Osteocyte (in vitro differentiated cells): Measurements from ENCODE around the gene ITGAV. TPM values are rescaled to one million over a fixed set of nuclear protein-coding genes. Genes with fewer than 3 reads are reported as not detected.

Experiments used
- DNase-seq: peaks from one replicate; pipeline ENCODE4 v3.0.0; 2021; ENCODE audit warnings: mixed read lengths; ENCODE audit not compliant: unreplicated experiment; ENCODE audit errors: extremely low spot score
- H3K27ac Mint-ChIP-seq: one replicate; pipeline ENCODE4 v1.8.0; 2021; ENCODE audit warnings: mild to moderate bottlenecking, mixed read lengths; ENCODE audit not compliant: unreplicated experiment
- H3K27me3 Mint-ChIP-seq: one replicate; pipeline ENCODE4 v1.8.0; 2021; ENCODE audit warnings: mixed read lengths; ENCODE audit not compliant: unreplicated experiment
- H3K36me3 Mint-ChIP-seq: one replicate; pipeline ENCODE4 v1.8.0; 2021; ENCODE audit warnings: mixed read lengths; ENCODE audit not compliant: unreplicated experiment
- H3K4me1 Mint-ChIP-seq: one replicate; pipeline ENCODE4 v1.8.0; 2021; ENCODE audit warnings: mixed read lengths; ENCODE audit not compliant: unreplicated experiment
- H3K4me3 Mint-ChIP-seq: one replicate; pipeline ENCODE4 v1.8.0; 2021; ENCODE audit warnings: mild to moderate bottlenecking, moderate library complexity, mixed read lengths; ENCODE audit not compliant: unreplicated experiment
- H3K9me3 Mint-ChIP-seq: one replicate; pipeline ENCODE4 v1.8.0; 2021; ENCODE audit warnings: mixed read lengths; ENCODE audit not compliant: unreplicated experiment
- CTCF ChIP-seq: fragments of 200-600 bp; sonication (generic); IDR thresholded peaks from 2 replicates; pipeline ENCODE4 v1.5.0; 2021; ENCODE audit warnings: antibody characterized with exemption, mild to moderate bottlenecking, moderate library complexity
- total RNA-seq: library from RNA; stranded (reverse); gene quantifications from 2 replicates; pipeline ENCODE4 v1.2.1, GENCODE V29; 2021

ITGAV gene
- total RNA-seq, 1 donor from 2014 or later: 141 TPM

- H3K27me3 Mint-ChIP-seq: no peaks in the 10 kb centered on the region
- no peak overlapping the region for H3K4me3 Mint-ChIP-seq
- TF ChIP-seq CTCF: no peak
- peaks cover 5% of the 10 kb centered on the region for H3K36me3 Mint-ChIP-seq
- no peak for DNase-seq
- no peaks in the 10 kb centered on the region for H3K9me3 Mint-ChIP-seq
- H3K4me1 Mint-ChIP-seq: peaks cover 21% of the 10 kb centered on the region
- no peak overlapping the region for H3K27ac Mint-ChIP-seq
Observed at GRCh38 chr2:186696804-186697203, 106.9 kb downstream of the ITGAV start.

- Mint-ChIP-seq H3K27ac (no peak overlapping the region), H3K9me3 (no peaks in the 10 kb centered on the region), H3K4me3 (no peak overlapping the region), H3K36me3 (peaks cover 5% of the 10 kb centered on the region), H3K27me3 (no peaks in the 10 kb centered on the region), H3K4me1 (peaks cover 21% of the 10 kb centered on the region)
- no peak for TF ChIP-seq CTCF
- no peak for DNase-seq
Observed at GRCh38 chr2:186697536-186697935, 107.7 kb downstream of the ITGAV start.

- Mint-ChIP-seq H3K4me3 (no peak overlapping the region), H3K4me1 (peaks cover 19% of the 10 kb centered on the region), H3K27me3 (no peaks in the 10 kb centered on the region), H3K9me3 (no peaks in the 10 kb centered on the region), H3K27ac (no peak overlapping the region), H3K36me3 (peaks cover 5% of the 10 kb centered on the region)
- no peak for DNase-seq
- TF ChIP-seq CTCF: no peak
Observed at GRCh38 chr2:186699742-186700141, 109.9 kb downstream of the ITGAV start.

- no peak for DNase-seq
- Mint-ChIP-seq H3K27ac (no peak overlapping the region), H3K4me1 (peaks cover 2% of the 10 kb centered on the region), H3K27me3 (no peaks in the 10 kb centered on the region), H3K36me3 (peaks cover 5% of the 10 kb centered on the region), H3K9me3 (no peaks in the 10 kb centered on the region), H3K4me3 (no peak overlapping the region)
- no peak for TF ChIP-seq CTCF
Observed at GRCh38 chr2:186702006-186702405, 112.2 kb downstream of the ITGAV start.

- no peak for TF ChIP-seq CTCF
- peaks cover 2% of the 10 kb centered on the region for H3K4me1 Mint-ChIP-seq
- H3K36me3 Mint-ChIP-seq: peaks cover 5% of the 10 kb centered on the region
- no peak overlapping the region for H3K27ac Mint-ChIP-seq
- no peak overlapping the region for H3K4me3 Mint-ChIP-seq
- no peaks in the 10 kb centered on the region for H3K9me3 Mint-ChIP-seq
- DNase-seq: no peak
- H3K27me3 Mint-ChIP-seq: no peaks in the 10 kb centered on the region
Observed at GRCh38 chr2:186702501-186702900, 112.6 kb downstream of the ITGAV start.
